Skin of body (tissue), 3 donors: Measurements from ENCODE around the gene ZNF296. TPM values are rescaled to one million over a fixed set of nuclear protein-coding genes. Genes with fewer than 3 reads are reported as not detected.

Source experiments
- DNase-seq: peaks from one replicate; lab custom pipeline; 2025; lab: John Stamatoyannopoulos, UW
- small RNA-seq: library from RNA; depleted of rRNA; stranded (forward); fragments of <200 nt; gene quantifications from one replicate; pipeline ENCODE3, GENCODE V24; 2014; ENCODE audit warnings: low replicate concordance
- total RNA-seq: library from RNA; depleted of rRNA; stranded (reverse); fragments of >200 nt; gene quantifications from one replicate; pipeline ENCODE4 v1.2.3, GENCODE V29; 2014

ZNF296 gene
- total RNA-seq, 1 donor from 2014 or later = 0.39 TPM

GRCh38 chr19:45025264-45025663, 51.0 kb downstream of the ZNF296 start:
- DNase-seq = no peak

GRCh38 chr19:45023048-45023447, 53.2 kb downstream of the ZNF296 start:
- no peak for DNase-seq

GRCh38 chr19:45021971-45022370, 54.3 kb downstream of the ZNF296 start:
- no peak for DNase-seq

Small RNAs within 50 kb of the gene (small RNA-seq; reads per million reads assigned to genes)
- not detected for gene RNU6-611P

Other genes starting within 250 kb of the ZNF296 start
- 34.0 TPM for gene NECTIN2, start 230.2 kb downstream of the ZNF296 start, total RNA-seq
- 16.1 TPM for gene TOMM40, start 185.2 kb downstream of the ZNF296 start, total RNA-seq
- gene APOE, start 170.7 kb downstream of the ZNF296 start, total RNA-seq = 313 TPM
- gene APOC1, start 161.9 kb downstream of the ZNF296 start, total RNA-seq = 44.6 TPM
- not detected for gene APOC4, start 134.2 kb downstream of the ZNF296 start, total RNA-seq
- 0.69 TPM for gene APOC2, start 130.4 kb downstream of the ZNF296 start, total RNA-seq
- gene CLPTM1, start 121.1 kb downstream of the ZNF296 start, total RNA-seq = 36.7 TPM
- gene RELB, start 75.0 kb downstream of the ZNF296 start, total RNA-seq = 7.1 TPM
- gene CLASRP, start 37.4 kb downstream of the ZNF296 start, total RNA-seq = 20.3 TPM
- gene GEMIN7, start 2.8 kb upstream of the ZNF296 start, total RNA-seq = 10.0 TPM
- gene PPP1R37, start 16.7 kb upstream of the ZNF296 start, total RNA-seq = 15.7 TPM
- gene NKPD1, start 84.5 kb upstream of the ZNF296 start, total RNA-seq = 4.2 TPM
- gene TRAPPC6A, start 101.8 kb upstream of the ZNF296 start, total RNA-seq = 13.3 TPM
- gene BLOC1S3, start 102.3 kb upstream of the ZNF296 start, total RNA-seq = 3.1 TPM
- 0.89 TPM for gene EXOC3L2, start 168.9 kb upstream of the ZNF296 start, total RNA-seq
- 23.6 TPM for gene MARK4, start 174.8 kb upstream of the ZNF296 start, total RNA-seq
- 426 TPM for gene CKM, start 246.4 kb upstream of the ZNF296 start, total RNA-seq